ENCODE measurements around the gene SGPL1.

DNA sequence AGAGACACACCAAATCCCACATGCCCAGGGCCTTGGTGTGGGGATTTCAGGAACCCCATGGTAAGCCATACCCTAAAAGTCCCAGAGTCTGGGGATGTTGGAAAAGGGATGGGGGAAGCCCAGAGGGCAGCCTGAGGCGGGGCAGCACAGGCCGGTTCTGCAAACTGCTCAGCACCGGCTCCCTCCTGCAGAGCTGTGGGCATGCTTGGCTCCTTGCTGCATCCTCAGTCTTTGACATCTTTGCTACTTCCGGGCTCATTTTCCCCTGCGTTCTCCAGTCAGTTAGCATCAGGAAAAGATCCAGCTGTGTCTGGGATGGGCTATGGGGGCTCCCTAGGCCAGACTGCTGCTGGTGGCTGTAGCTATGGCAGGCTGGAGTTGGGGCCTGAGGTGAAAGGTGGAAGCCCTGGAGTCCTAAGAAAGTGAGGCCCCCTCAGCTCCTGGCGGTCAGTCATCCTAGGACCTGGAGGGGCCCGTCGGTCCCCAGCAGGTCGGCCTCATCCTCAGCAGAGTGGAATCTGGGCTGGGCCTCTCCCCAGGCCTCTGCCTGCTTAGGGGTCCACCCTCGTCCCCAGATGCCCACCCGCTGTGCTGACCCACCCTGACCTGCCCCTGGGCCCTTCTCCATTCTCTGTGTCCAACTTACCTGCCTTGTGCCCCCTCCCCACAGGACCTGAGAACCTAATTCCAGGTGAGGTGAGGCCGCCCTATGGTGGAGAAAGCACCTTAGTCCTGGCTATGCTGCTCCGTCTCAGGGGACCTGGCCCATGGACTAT lies 39.9 kb upstream of the SGPL1 start:
- TF ChIP-seq EP300 (IDR thresholded peaks at IDR 0.05; ENCODE audit: borderline replicate concordance in 1 of 2, low read depth in 2 of 2, low read length in 2 of 2), result no peak
- no peak for TF ChIP-seq POLR2A (IDR thresholded peaks at IDR 0.05; ENCODE audit: control extremely low read depth in 1 of 2, low read depth in 2 of 2, low read length in 2 of 2)
- TF ChIP-seq TCF12 (IDR thresholded peaks at IDR 0.05; ENCODE audit: low read depth, low read length), result no peak
- TF ChIP-seq, protein P1, sequence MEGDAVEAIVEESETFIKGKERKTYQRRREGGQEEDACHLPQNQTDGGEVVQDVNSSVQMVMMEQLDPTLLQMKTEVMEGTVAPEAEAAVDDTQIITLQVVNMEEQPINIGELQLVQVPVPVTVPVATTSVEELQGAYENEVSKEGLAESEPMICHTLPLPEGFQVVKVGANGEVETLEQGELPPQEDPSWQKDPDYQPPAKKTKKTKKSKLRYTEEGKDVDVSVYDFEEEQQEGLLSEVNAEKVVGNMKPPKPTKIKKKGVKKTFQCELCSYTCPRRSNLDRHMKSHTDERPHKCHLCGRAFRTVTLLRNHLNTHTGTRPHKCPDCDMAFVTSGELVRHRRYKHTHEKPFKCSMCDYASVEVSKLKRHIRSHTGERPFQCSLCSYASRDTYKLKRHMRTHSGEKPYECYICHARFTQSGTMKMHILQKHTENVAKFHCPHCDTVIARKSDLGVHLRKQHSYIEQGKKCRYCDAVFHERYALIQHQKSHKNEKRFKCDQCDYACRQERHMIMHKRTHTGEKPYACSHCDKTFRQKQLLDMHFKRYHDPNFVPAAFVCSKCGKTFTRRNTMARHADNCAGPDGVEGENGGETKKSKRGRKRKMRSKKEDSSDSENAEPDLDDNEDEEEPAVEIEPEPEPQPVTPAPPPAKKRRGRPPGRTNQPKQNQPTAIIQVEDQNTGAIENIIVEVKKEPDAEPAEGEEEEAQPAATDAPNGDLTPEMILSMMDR (IDR thresholded peaks at IDR 0.05; ENCODE audit: control extremely low read depth in 1 of 3, insufficient read depth in 1 of 3, low read depth in 1 of 3, low read length in 3 of 3), result no peak
- TF ChIP-seq JUN (IDR thresholded peaks at IDR 0.05; ENCODE audit: low read depth, low read length), result no peak
- TF ChIP-seq ZNF274 (IDR thresholded peaks at IDR 0.05; ENCODE audit: borderline replicate concordance, extremely low read depth, low read length), result no peak
- TF ChIP-seq CREB1 (IDR thresholded peaks at IDR 0.05), result no peak
- TF ChIP-seq, protein P2, sequence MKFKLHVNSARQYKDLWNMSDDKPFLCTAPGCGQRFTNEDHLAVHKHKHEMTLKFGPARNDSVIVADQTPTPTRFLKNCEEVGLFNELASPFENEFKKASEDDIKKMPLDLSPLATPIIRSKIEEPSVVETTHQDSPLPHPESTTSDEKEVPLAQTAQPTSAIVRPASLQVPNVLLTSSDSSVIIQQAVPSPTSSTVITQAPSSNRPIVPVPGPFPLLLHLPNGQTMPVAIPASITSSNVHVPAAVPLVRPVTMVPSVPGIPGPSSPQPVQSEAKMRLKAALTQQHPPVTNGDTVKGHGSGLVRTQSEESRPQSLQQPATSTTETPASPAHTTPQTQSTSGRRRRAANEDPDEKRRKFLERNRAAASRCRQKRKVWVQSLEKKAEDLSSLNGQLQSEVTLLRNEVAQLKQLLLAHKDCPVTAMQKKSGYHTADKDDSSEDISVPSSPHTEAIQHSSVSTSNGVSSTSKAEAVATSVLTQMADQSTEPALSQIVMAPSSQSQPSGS (IDR thresholded peaks at IDR 0.05; ENCODE audit: low read length), result no peak
- no peak for TF ChIP-seq YY1 (IDR thresholded peaks at IDR 0.05; ENCODE audit: low read depth, low read length)
